ENCODE data around the gene CLASP1.
"Not testable (repeated sequence)": the region's sequence is repeated elsewhere in the genome, so short reads cannot be mapped to it uniquely, and the experiment has no call there.

Gene CLASP1

GRCh38 chr2:121358291-121358690, 291.0 kb downstream of the CLASP1 start:
- no peak for DNase-seq
- in situ Hi-C loops (cut with HindIII; ENCODE audit: low pct_ligation_motif_present, low pct_unique_long_range_greater_than_20kb, low sequenced_read_pairs): no loop called here

- in situ Hi-C loops (cut with HindIII; ENCODE audit: low pct_ligation_motif_present, low pct_unique_long_range_greater_than_20kb, low sequenced_read_pairs): no loop called here
- peak; percentile 79 for DNase-seq
Observed at GRCh38 chr2:121356058-121356640, 293.1 kb downstream of the CLASP1 start.

GRCh38 chr2:121355488-121355887, 293.8 kb downstream of the CLASP1 start:
- no peak for DNase-seq
- in situ Hi-C loops (cut with HindIII; ENCODE audit: low pct_ligation_motif_present, low pct_unique_long_range_greater_than_20kb, low sequenced_read_pairs): no loop called here

- in situ Hi-C loops (cut with HindIII; ENCODE audit: low pct_ligation_motif_present, low pct_unique_long_range_greater_than_20kb, low sequenced_read_pairs): no loop called here
Observed at GRCh38 chr2:121351521-121352318, 297.5 kb downstream of the CLASP1 start.

GRCh38 chr2:121350890-121351289, 298.4 kb downstream of the CLASP1 start:
- DNase-seq: no peak
- in situ Hi-C loops (cut with HindIII; ENCODE audit: low pct_ligation_motif_present, low pct_unique_long_range_greater_than_20kb, low sequenced_read_pairs): no loop called here

More at GRCh38 chr2:121351521-121352318, 297.5 kb downstream of the CLASP1 start:
- no peak for DNase-seq

- no peak for DNase-seq
- in situ Hi-C loops (cut with HindIII; ENCODE audit: low pct_ligation_motif_present, low pct_unique_long_range_greater_than_20kb, low sequenced_read_pairs): no loop called here
Observed at GRCh38 chr2:121350402-121350775, 298.9 kb downstream of the CLASP1 start.

- in situ Hi-C loops (cut with HindIII; ENCODE audit: low pct_ligation_motif_present, low pct_unique_long_range_greater_than_20kb, low sequenced_read_pairs): no loop called here
- DNase-seq: no peak
Observed at GRCh38 chr2:121349721-121350401, 299.4 kb downstream of the CLASP1 start.

GRCh38 chr2:121348128-121348740, 301.0 kb downstream of the CLASP1 start:
- DNase-seq: no peak
- in situ Hi-C loops (cut with HindIII; ENCODE audit: low pct_ligation_motif_present, low pct_unique_long_range_greater_than_20kb, low sequenced_read_pairs): no loop called here

- in situ Hi-C loops (cut with HindIII; ENCODE audit: low pct_ligation_motif_present, low pct_unique_long_range_greater_than_20kb, low sequenced_read_pairs): no loop called here
- no peak for DNase-seq
Observed at GRCh38 chr2:121346859-121347258, 302.4 kb downstream of the CLASP1 start.

GRCh38 chr2:121346407-121346806, 302.9 kb downstream of the CLASP1 start:
- no peak for DNase-seq

GRCh38 chr2:121345887-121346286, 303.4 kb downstream of the CLASP1 start:
- in situ Hi-C loops (cut with HindIII; ENCODE audit: low pct_ligation_motif_present, low pct_unique_long_range_greater_than_20kb, low sequenced_read_pairs): no loop called here
- DNase-seq: no peak

More at GRCh38 chr2:121346407-121346806, 302.9 kb downstream of the CLASP1 start:
- in situ Hi-C loops (cut with HindIII; ENCODE audit: low pct_ligation_motif_present, low pct_unique_long_range_greater_than_20kb, low sequenced_read_pairs): no loop called here

- in situ Hi-C loops (cut with HindIII; ENCODE audit: low pct_ligation_motif_present, low pct_unique_long_range_greater_than_20kb, low sequenced_read_pairs): no loop called here
- no peak for DNase-seq
Observed at GRCh38 chr2:121345101-121345500, 304.2 kb downstream of the CLASP1 start.

- in situ Hi-C loops (cut with HindIII; ENCODE audit: low pct_ligation_motif_present, low pct_unique_long_range_greater_than_20kb, low sequenced_read_pairs); DNase-seq: not testable (repeated sequence)
Observed at GRCh38 chr2:121343828-121344399, 305.3 kb downstream of the CLASP1 start.

GRCh38 chr2:121343191-121343590, 306.1 kb downstream of the CLASP1 start:
- in situ Hi-C loops (cut with HindIII; ENCODE audit: low pct_ligation_motif_present, low pct_unique_long_range_greater_than_20kb, low sequenced_read_pairs): no loop called here

GRCh38 chr2:121342751-121343150, 306.5 kb downstream of the CLASP1 start:
- no peak for DNase-seq
- in situ Hi-C loops (cut with HindIII; ENCODE audit: low pct_ligation_motif_present, low pct_unique_long_range_greater_than_20kb, low sequenced_read_pairs): no loop called here

More at GRCh38 chr2:121343191-121343590, 306.1 kb downstream of the CLASP1 start:
- no peak for DNase-seq

- DNase-seq: no peak
- in situ Hi-C loops (cut with HindIII; ENCODE audit: low pct_ligation_motif_present, low pct_unique_long_range_greater_than_20kb, low sequenced_read_pairs): no loop called here
Observed at GRCh38 chr2:121340926-121341325, 308.3 kb downstream of the CLASP1 start.

- in situ Hi-C loops (cut with HindIII; ENCODE audit: low pct_ligation_motif_present, low pct_unique_long_range_greater_than_20kb, low sequenced_read_pairs): no loop called here
Observed at GRCh38 chr2:121338281-121338680, 311.0 kb downstream of the CLASP1 start.

GRCh38 chr2:121336528-121337294, 312.6 kb downstream of the CLASP1 start:
- DNase-seq: no peak
- in situ Hi-C loops (cut with HindIII; ENCODE audit: low pct_ligation_motif_present, low pct_unique_long_range_greater_than_20kb, low sequenced_read_pairs): no loop called here

More at GRCh38 chr2:121338281-121338680, 311.0 kb downstream of the CLASP1 start:
- no peak for DNase-seq
